ENCODE measurements around the gene CAMK2A. TPM values are rescaled to one million over a fixed set of nuclear protein-coding genes. Genes with fewer than 3 reads are reported as not detected.

CAMK2A gene
- total RNA-seq, result not detected

- peak; percentile 12 for DNase-seq
- no peaks in the 10 kb centered on the region for H3K27me3 Mint-ChIP-seq
- H3K4me1 Mint-ChIP-seq, result no peaks in the 10 kb centered on the region
- ChIA-PET CTCF (interaction anchor here (0.7 kb wide), 1 partner anchor 10 kb away, joined by 3 read pairs; no protein-coding TSS in a partner anchor), POLR2A (no interaction called here)
- no peaks in the 10 kb centered on the region for H3K36me3 Mint-ChIP-seq (ENCODE audit: low read depth)
- H3K4me3 Mint-ChIP-seq, result no peak within 1 kb of the TSS
- H3K9me3 Mint-ChIP-seq, result no peaks in the 10 kb centered on the region
- no peak within 1 kb of the TSS for H3K27ac Mint-ChIP-seq
Observed at GRCh38 chr5:150289551-150290390, at the start of gene CAMK2A. Gene CAMK2A, minus strand, starts transcription at chr5:150289773. Its CDS starts 148 bp downstream, at chr5:150289625.

GRCh38 chr5:150339165-150339564 is 49.6 kb upstream of the CAMK2A start:
- H3K4me3 Mint-ChIP-seq, result no peak overlapping the region
- DNase-seq, result no peak
- H3K9me3 Mint-ChIP-seq, result no peaks in the 10 kb centered on the region
- POLR2A ChIA-PET, result no interaction called here
- H3K36me3 Mint-ChIP-seq (ENCODE audit: low read depth), result no peaks in the 10 kb centered on the region
- H3K27ac Mint-ChIP-seq, result no peak overlapping the region
- CTCF ChIA-PET, result interaction anchor here (0.8 to 2.7 kb wide), 2 partner anchors 11 to 28 kb away, joined by 3 to 7 read pairs; no protein-coding TSS in a partner anchor
- no peaks in the 10 kb centered on the region for H3K27me3 Mint-ChIP-seq
- H3K4me1 Mint-ChIP-seq, result peaks cover 15% of the 10 kb centered on the region

GRCh38 chr5:150338546-150338945 is 49.0 kb upstream of the CAMK2A start:
- H3K4me1 Mint-ChIP-seq, result peaks cover 14% of the 10 kb centered on the region
- H3K9me3 Mint-ChIP-seq, result no peaks in the 10 kb centered on the region
- H3K27me3 Mint-ChIP-seq, result no peaks in the 10 kb centered on the region
- H3K36me3 Mint-ChIP-seq (ENCODE audit: low read depth), result no peaks in the 10 kb centered on the region
- ChIA-PET CTCF (interaction anchor here (0.8 to 2.7 kb wide), 2 partner anchors 12 to 29 kb away, joined by 3 to 7 read pairs; no protein-coding TSS in a partner anchor), POLR2A (no interaction called here)
- no peak for DNase-seq
- no peak overlapping the region for H3K4me3 Mint-ChIP-seq
- no peak overlapping the region for H3K27ac Mint-ChIP-seq

GRCh38 chr5:150335778-150336177 is 46.2 kb upstream of the CAMK2A start:
- Mint-ChIP-seq H3K27ac (no peak overlapping the region), H3K4me1 (peaks cover under 1% of the 10 kb centered on the region)
- CTCF ChIA-PET, result interaction anchor here (1.2 kb wide), 1 partner anchor 14 kb away, joined by 3 read pairs; no protein-coding TSS in a partner anchor

GRCh38 chr5:150333400-150333799 is 43.8 kb upstream of the CAMK2A start:
- H3K4me3 Mint-ChIP-seq, result no peak overlapping the region
- H3K27ac Mint-ChIP-seq, result no peak overlapping the region
- POLR2A ChIA-PET, result no interaction called here
- no peaks in the 10 kb centered on the region for H3K36me3 Mint-ChIP-seq (ENCODE audit: low read depth)
- H3K27me3 Mint-ChIP-seq, result no peaks in the 10 kb centered on the region
- DNase-seq, result no peak
- CTCF ChIA-PET, result no interaction called here
- H3K4me1 Mint-ChIP-seq, result no peaks in the 10 kb centered on the region
- H3K9me3 Mint-ChIP-seq, result no peaks in the 10 kb centered on the region

More at GRCh38 chr5:150335778-150336177, 46.2 kb upstream of the CAMK2A start:
- Mint-ChIP-seq H3K4me3 (no peak overlapping the region), H3K36me3 (ENCODE audit: low read depth) (no peaks in the 10 kb centered on the region), H3K27me3 (no peaks in the 10 kb centered on the region), H3K9me3 (no peaks in the 10 kb centered on the region)
- DNase-seq, result no peak
- POLR2A ChIA-PET, result no interaction called here

- no peaks in the 10 kb centered on the region for H3K4me1 Mint-ChIP-seq
- DNase-seq, result no peak
- H3K36me3 Mint-ChIP-seq (ENCODE audit: low read depth), result no peaks in the 10 kb centered on the region
- H3K4me3 Mint-ChIP-seq, result no peak overlapping the region
- CTCF ChIA-PET, result no interaction called here
- H3K9me3 Mint-ChIP-seq, result no peaks in the 10 kb centered on the region
- peaks cover 5% of the 10 kb centered on the region for H3K27me3 Mint-ChIP-seq
- POLR2A ChIA-PET, result no interaction called here
- no peak overlapping the region for H3K27ac Mint-ChIP-seq
Observed at GRCh38 chr5:150329881-150330876, 40.6 kb upstream of the CAMK2A start.

GRCh38 chr5:150329038-150329437 is 39.5 kb upstream of the CAMK2A start:
- H3K27me3 Mint-ChIP-seq, result peaks cover 5% of the 10 kb centered on the region
- H3K36me3 Mint-ChIP-seq (ENCODE audit: low read depth), result no peaks in the 10 kb centered on the region
- no peak for DNase-seq
- no peaks in the 10 kb centered on the region for H3K9me3 Mint-ChIP-seq
- POLR2A ChIA-PET, result no interaction called here
- no peak overlapping the region for H3K4me3 Mint-ChIP-seq
- no peak overlapping the region for H3K27ac Mint-ChIP-seq
- CTCF ChIA-PET, result no interaction called here
- H3K4me1 Mint-ChIP-seq, result no peaks in the 10 kb centered on the region

- Mint-ChIP-seq H3K9me3 (no peaks in the 10 kb centered on the region), H3K27ac (no peak overlapping the region), H3K4me3 (no peak overlapping the region), H3K27me3 (peaks cover 5% of the 10 kb centered on the region), H3K36me3 (ENCODE audit: low read depth) (no peaks in the 10 kb centered on the region), H3K4me1 (no peaks in the 10 kb centered on the region)
- CTCF ChIA-PET, result interaction anchor here (1.0 to 1.3 kb wide), 3 partner anchors 10 to 46 kb away, joined by 3 to 4 read pairs (median 3); no protein-coding TSS in a partner anchor
- POLR2A ChIA-PET, result no interaction called here
- DNase-seq, result no peak
Observed at GRCh38 chr5:150328515-150328914, 38.9 kb upstream of the CAMK2A start.

GRCh38 chr5:150327139-150327538 is 37.6 kb upstream of the CAMK2A start:
- H3K36me3 Mint-ChIP-seq (ENCODE audit: low read depth), result no peaks in the 10 kb centered on the region
- H3K4me3 Mint-ChIP-seq, result no peak overlapping the region
- no peak for DNase-seq
- H3K9me3 Mint-ChIP-seq, result no peaks in the 10 kb centered on the region
- no peak overlapping the region for H3K27ac Mint-ChIP-seq
- H3K4me1 Mint-ChIP-seq, result peaks cover under 1% of the 10 kb centered on the region
- peaks cover 5% of the 10 kb centered on the region for H3K27me3 Mint-ChIP-seq
- POLR2A ChIA-PET, result no interaction called here
- CTCF ChIA-PET, result interaction anchor here (1.1 kb wide), 1 partner anchor 44 kb away, joined by 4 read pairs; no protein-coding TSS in a partner anchor

GRCh38 chr5:150326707-150327106 is 37.1 kb upstream of the CAMK2A start:
- peaks cover 5% of the 10 kb centered on the region for H3K27me3 Mint-ChIP-seq
- ChIA-PET CTCF (no interaction called here), POLR2A (no interaction called here)
- H3K27ac Mint-ChIP-seq, result no peak overlapping the region
- H3K36me3 Mint-ChIP-seq (ENCODE audit: low read depth), result no peaks in the 10 kb centered on the region
- H3K9me3 Mint-ChIP-seq, result no peaks in the 10 kb centered on the region
- peaks cover 4% of the 10 kb centered on the region for H3K4me1 Mint-ChIP-seq
- H3K4me3 Mint-ChIP-seq, result no peak overlapping the region
- no peak for DNase-seq

GRCh38 chr5:150325426-150325825 is 35.9 kb upstream of the CAMK2A start:
- CTCF ChIA-PET, result interaction anchor here (0.8 to 1.2 kb wide), 2 partner anchors 12 to 51 kb away, joined by 3 read pairs; no protein-coding TSS in a partner anchor
- Mint-ChIP-seq H3K4me3 (no peak overlapping the region), H3K36me3 (ENCODE audit: low read depth) (no peaks in the 10 kb centered on the region), H3K27me3 (peaks cover 5% of the 10 kb centered on the region), H3K4me1 (peaks cover 4% of the 10 kb centered on the region), H3K9me3 (peaks cover 2% of the 10 kb centered on the region), H3K27ac (no peak overlapping the region)
- no peak for DNase-seq
- POLR2A ChIA-PET, result no interaction called here

- peaks cover 5% of the 10 kb centered on the region for H3K27me3 Mint-ChIP-seq
Observed at GRCh38 chr5:150323819-150324218, 34.2 kb upstream of the CAMK2A start.

GRCh38 chr5:150323092-150323491 is 33.5 kb upstream of the CAMK2A start:
- peaks cover 4% of the 10 kb centered on the region for H3K4me1 Mint-ChIP-seq
- no peak for DNase-seq
- H3K4me3 Mint-ChIP-seq, result no peak overlapping the region
- no peak overlapping the region for H3K27ac Mint-ChIP-seq
- ChIA-PET CTCF (no interaction called here), POLR2A (no interaction called here)
- peaks cover 2% of the 10 kb centered on the region for H3K9me3 Mint-ChIP-seq
- H3K36me3 Mint-ChIP-seq (ENCODE audit: low read depth), result no peaks in the 10 kb centered on the region
- peaks cover 5% of the 10 kb centered on the region for H3K27me3 Mint-ChIP-seq

More at GRCh38 chr5:150323819-150324218, 34.2 kb upstream of the CAMK2A start:
- H3K27ac Mint-ChIP-seq, result no peak overlapping the region
- H3K36me3 Mint-ChIP-seq (ENCODE audit: low read depth), result no peaks in the 10 kb centered on the region
- CTCF ChIA-PET, result no interaction called here
- DNase-seq, result no peak
- POLR2A ChIA-PET, result no interaction called here
- no peak overlapping the region for H3K4me3 Mint-ChIP-seq
- peaks cover 2% of the 10 kb centered on the region for H3K9me3 Mint-ChIP-seq
- peaks cover 4% of the 10 kb centered on the region for H3K4me1 Mint-ChIP-seq
